H1 (cell line): ENCODE results near the gene PRXL2B. TPM values are rescaled to one million over a fixed set of nuclear protein-coding genes. Genes with fewer than 3 reads are reported as not detected.

Experiments used
- CHD7 ChIP-seq: fragments of 300-600 bp; sonication (generic); IDR thresholded peaks from 2 replicates; pipeline ENCODE4 v1.7.1; 2012; ENCODE audit warnings: low read length, moderate library complexity, mild to moderate bottlenecking, inconsistent platforms; ENCODE audit not compliant: insufficient replicate concordance
- polyA plus RNA-seq, 7 experiments: library from polyadenylated mRNA; depleted of rRNA in 3 of 7; stranded (reverse) in 5 of 7; unstranded in 2 of 7; fragments of >200 nt in 5 of 7; fragments of 200-250 nt in 2 of 7; gene quantifications; 1 replicate in 5 of 7; 2 replicates in 1 of 7; 4 replicates in 1 of 7; pipeline versions ENCODE4 v1.2.1 to v1.2.3, GENCODE V29; 2011 to 2013; ENCODE audit warnings: missing spikeins in 2 of 7, mixed read lengths in 2 of 7
- total RNA-seq: library from RNA; stranded (reverse); fragmentation: NEBNext Ultra II Directional; extraction: Animal tissue kit (Norgen Biotek cat#: 25700); gene quantifications from 2 replicates; pipeline ENCODE4 v1.2.1, GENCODE V29; 2021
- TF ChIP-seq, protein P1 (sequence below): IDR thresholded peaks from 2 replicates; pipeline ENCODE4 v1.6.1; 2012; ENCODE audit warnings: inconsistent platforms

Gene PRXL2B
- total and polyA plus RNA-seq, 2 of the 8 experiments (the other 6 are each of a cell fraction or from before 2014, with no cell fraction given) = 35.3 to 46.0 TPM

DNA sequence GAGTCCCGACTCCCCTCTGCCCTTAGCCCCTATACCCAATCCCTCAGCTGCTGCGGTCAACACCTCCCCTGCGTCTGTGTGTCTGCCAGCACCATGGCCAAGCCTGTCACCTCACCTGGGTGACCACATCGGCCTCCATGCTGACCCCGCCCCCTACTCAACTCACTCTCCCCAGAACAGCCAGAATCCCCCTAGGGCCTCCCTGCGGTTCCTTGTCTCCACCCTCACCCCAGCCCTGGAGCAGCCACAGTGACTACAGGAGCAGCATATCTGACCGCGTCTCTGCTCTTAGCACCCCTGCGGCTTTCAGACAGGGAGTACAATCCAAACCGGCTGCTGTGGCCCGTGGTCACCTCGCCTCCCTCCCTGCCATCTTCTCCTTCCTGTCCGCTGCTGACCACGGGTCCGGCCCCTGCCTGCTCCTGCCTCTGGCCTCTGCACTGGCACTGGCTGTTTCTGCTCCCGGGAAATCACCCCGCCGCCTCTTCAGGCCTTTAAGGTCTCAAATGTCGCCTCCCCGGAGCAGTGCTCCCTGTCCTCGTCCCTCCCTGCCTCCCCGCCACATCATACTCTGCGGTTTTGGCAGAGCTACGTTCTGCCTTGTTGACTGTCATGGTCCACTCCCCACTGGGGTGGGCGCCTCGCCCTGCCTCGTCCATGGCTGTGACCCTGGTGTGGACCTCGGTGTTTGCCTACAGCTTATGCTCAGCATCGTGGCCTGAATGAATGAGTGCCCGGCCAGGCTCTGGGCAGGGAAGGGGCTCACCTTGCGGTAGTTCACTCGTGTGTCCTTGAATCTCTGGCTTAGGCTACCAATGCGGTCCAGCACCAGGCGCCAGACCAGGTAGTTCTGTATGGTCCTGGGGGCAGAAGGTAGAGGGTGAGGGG is 11.1 kb downstream of the PRXL2B start (continued):
- TF ChIP-seq, protein P1, sequence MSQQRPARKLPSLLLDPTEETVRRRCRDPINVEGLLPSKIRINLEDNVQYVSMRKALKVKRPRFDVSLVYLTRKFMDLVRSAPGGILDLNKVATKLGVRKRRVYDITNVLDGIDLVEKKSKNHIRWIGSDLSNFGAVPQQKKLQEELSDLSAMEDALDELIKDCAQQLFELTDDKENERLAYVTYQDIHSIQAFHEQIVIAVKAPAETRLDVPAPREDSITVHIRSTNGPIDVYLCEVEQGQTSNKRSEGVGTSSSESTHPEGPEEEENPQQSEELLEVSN = no peak
- TF ChIP-seq CHD7 = no peak
